DMS79 (cell line): Measurements from ENCODE around the gene COL25A1.

Source experiments
- DNase-seq: peaks from one replicate; lab custom pipeline; 2025; lab: John Stamatoyannopoulos, UW

COL25A1 gene

GRCh38 chr4:109302361-109303139 lies at the start of gene COL25A1:
Gene COL25A1, minus strand, starts transcription at chr4:109302658.
- DNase-seq = no peak

GRCh38 chr4:109350121-109350520 lies 47.7 kb upstream of the COL25A1 start:
- no peak for DNase-seq

- DNase-seq = no peak
Observed at GRCh38 chr4:109334129-109335105, 32.0 kb upstream of the COL25A1 start.

- DNase-seq = no peak
Observed at GRCh38 chr4:109332926-109333464, 30.5 kb upstream of the COL25A1 start.

- no peak for DNase-seq
Observed at GRCh38 chr4:109327641-109328040, 25.2 kb upstream of the COL25A1 start.

GRCh38 chr4:109325698-109326097 lies 23.2 kb upstream of the COL25A1 start:
- DNase-seq = no peak

- no peak for DNase-seq
Observed at GRCh38 chr4:109323348-109323747, 20.9 kb upstream of the COL25A1 start.

GRCh38 chr4:109321232-109321631 lies 18.8 kb upstream of the COL25A1 start:
- no peak for DNase-seq

GRCh38 chr4:109319684-109320083 lies 17.2 kb upstream of the COL25A1 start:
- DNase-seq = no peak

- DNase-seq = no peak
Observed at GRCh38 chr4:109319156-109319555, 16.7 kb upstream of the COL25A1 start.

- no peak for DNase-seq
Observed at GRCh38 chr4:109315818-109316217, 13.4 kb upstream of the COL25A1 start.

- DNase-seq = no peak
Observed at GRCh38 chr4:109315341-109315740, 12.9 kb upstream of the COL25A1 start.

- DNase-seq = no peak
Observed at GRCh38 chr4:109313168-109314133, 11.0 kb upstream of the COL25A1 start.

GRCh38 chr4:109303140-109303496 lies 660 bp upstream of the COL25A1 start:
- DNase-seq = no peak

GRCh38 chr4:109301651-109302360 lies 652 bp downstream of the COL25A1 start:
- no peak for DNase-seq

- no peak for DNase-seq
Observed at GRCh38 chr4:109298279-109299010, 4.0 kb downstream of the COL25A1 start.

GRCh38 chr4:109296527-109296926 lies 5.9 kb downstream of the COL25A1 start:
- DNase-seq = no peak

- no peak for DNase-seq
Observed at GRCh38 chr4:109295081-109295480, 7.4 kb downstream of the COL25A1 start.

GRCh38 chr4:109294468-109295020 lies 7.9 kb downstream of the COL25A1 start:
- no peak for DNase-seq

GRCh38 chr4:109294006-109294405 lies 8.5 kb downstream of the COL25A1 start:
- DNase-seq = no peak
